Neural crest cell (in vitro differentiated cells): ENCODE results near the gene SHISA9. TPM values are rescaled to one million over a fixed set of nuclear protein-coding genes. Genes with fewer than 3 reads are reported as not detected.

ENCODE experiments used
- DNase-seq: peaks from one replicate; pipeline ENCODE4 v3.0.0; 2021; ENCODE audit warnings: low read depth, mixed read lengths, low spot score
- H3K27ac Mint-ChIP-seq: one replicate; pipeline ENCODE4 v1.8.0; 2021; ENCODE audit warnings: mild to moderate bottlenecking, mixed read lengths; ENCODE audit not compliant: unreplicated experiment
- H3K27me3 Mint-ChIP-seq: 2 replicates; pipeline ENCODE4 v1.8.0; 2021; ENCODE audit warnings: low read depth, mild to moderate bottlenecking, mixed read lengths
- H3K36me3 Mint-ChIP-seq: 2 replicates; pipeline ENCODE4 v1.8.0; 2021; ENCODE audit warnings: low read depth, mild to moderate bottlenecking, mixed read lengths
- H3K4me1 Mint-ChIP-seq: 2 replicates; pipeline ENCODE4 v1.8.0; 2021; ENCODE audit warnings: mixed read lengths
- H3K4me3 Mint-ChIP-seq: one replicate; pipeline ENCODE4 v1.8.0; 2021; ENCODE audit warnings: mild to moderate bottlenecking, mixed read lengths
- H3K9me3 Mint-ChIP-seq: 2 replicates; pipeline ENCODE4 v1.8.0; 2021; ENCODE audit warnings: mixed read lengths
- CTCF ChIP-seq: fragments of 200-600 bp; sonication (generic); conservative IDR thresholded peaks from 2 replicates; pipeline ENCODE4 v1.5.0; 2021; ENCODE audit warnings: antibody characterized with exemption, mild to moderate bottlenecking
- total RNA-seq: library from RNA; stranded (reverse); gene quantifications from 2 replicates; pipeline ENCODE4 v1.2.1, GENCODE V29; 2021

The SHISA9 gene
- total RNA-seq, 1 donor from 2014 or later: 1.3 TPM

GRCh38 chr16:13234999-13235398 lies 333.6 kb downstream of the SHISA9 start:
- Mint-ChIP-seq H3K27ac (no peak overlapping the region), H3K4me3 (no peak overlapping the region), H3K4me1 (no peaks in the 10 kb centered on the region), H3K9me3 (peaks cover 4% of the 10 kb centered on the region), H3K36me3 (no peaks in the 10 kb centered on the region), H3K27me3 (peaks cover 3% of the 10 kb centered on the region)
- TF ChIP-seq CTCF: no peak
- no peak for DNase-seq

- no peak for TF ChIP-seq CTCF
- no peak for DNase-seq
- Mint-ChIP-seq H3K9me3 (peaks cover 5% of the 10 kb centered on the region), H3K4me1 (no peaks in the 10 kb centered on the region), H3K36me3 (no peaks in the 10 kb centered on the region), H3K27me3 (peaks cover 6% of the 10 kb centered on the region), H3K27ac (no peak overlapping the region), H3K4me3 (no peak overlapping the region)
Observed at GRCh38 chr16:13236308-13236707, 334.9 kb downstream of the SHISA9 start.

GRCh38 chr16:13238182-13238581 lies 336.8 kb downstream of the SHISA9 start:
- DNase-seq: no peak
- H3K9me3 Mint-ChIP-seq: peaks cover 5% of the 10 kb centered on the region
- no peak for TF ChIP-seq CTCF
- no peak overlapping the region for H3K4me3 Mint-ChIP-seq
- H3K27me3 Mint-ChIP-seq: peaks cover 6% of the 10 kb centered on the region
- no peaks in the 10 kb centered on the region for H3K4me1 Mint-ChIP-seq
- H3K36me3 Mint-ChIP-seq: no peaks in the 10 kb centered on the region
- H3K27ac Mint-ChIP-seq: no peak overlapping the region

GRCh38 chr16:13242201-13242600 lies 340.8 kb downstream of the SHISA9 start:
- no peak overlapping the region for H3K27ac Mint-ChIP-seq
- H3K9me3 Mint-ChIP-seq: peaks cover 2% of the 10 kb centered on the region
- DNase-seq: no peak
- H3K36me3 Mint-ChIP-seq: no peaks in the 10 kb centered on the region
- TF ChIP-seq CTCF: no peak
- H3K4me3 Mint-ChIP-seq: no peak overlapping the region
- no peaks in the 10 kb centered on the region for H3K4me1 Mint-ChIP-seq
- peaks cover 2% of the 10 kb centered on the region for H3K27me3 Mint-ChIP-seq

- Mint-ChIP-seq H3K27ac (no peak overlapping the region), H3K27me3 (peaks cover 2% of the 10 kb centered on the region), H3K4me3 (no peak overlapping the region), H3K4me1 (no peaks in the 10 kb centered on the region), H3K36me3 (no peaks in the 10 kb centered on the region), H3K9me3 (peaks cover 2% of the 10 kb centered on the region)
- no peak for TF ChIP-seq CTCF
- DNase-seq: no peak
Observed at GRCh38 chr16:13244770-13245169, 343.4 kb downstream of the SHISA9 start.
